A549 (cell line): ENCODE measurements around the gene XYLT1.

Source experiments
- CHD4 ChIP-seq: fragments of 200-600 bp; sonication (generic); IDR thresholded peaks from 2 replicates; pipeline ENCODE4 v1.6.1; 2016; ENCODE audit warnings: antibody characterized with exemption, mild to moderate bottlenecking, borderline replicate concordance
- EP300 ChIP-seq, 2 experiments: fragments of >200 bp; sonication (Bioruptor Twin); formaldehyde crosslinking; IDR thresholded peaks; 2 replicates in 1 of 2; 3 replicates in 1 of 2; pipeline ENCODE4 v1.6.1; 2016 to 2017
- ESRRA ChIP-seq: fragments of 150-350 bp; IDR thresholded peaks from 2 replicates; pipeline ENCODE4 v1.6.1; 2014; ENCODE audit warnings: mild to moderate bottlenecking, low read length, borderline replicate concordance
- MAZ ChIP-seq: fragments of 150-350 bp; IDR thresholded peaks from 2 replicates; pipeline ENCODE4 v1.6.1; 2014; ENCODE audit warnings: antibody characterized with exemption, low read depth, low read length, borderline replicate concordance
- MYC ChIP-seq: IDR thresholded peaks from 2 replicates; pipeline ENCODE4 v1.6.1; 2012; ENCODE audit warnings: mild to moderate bottlenecking, inconsistent platforms, low read length, improper control_type of control experiment, borderline replicate concordance
- NPAS2 ChIP-seq: fragments of 250-450 bp; sonication (Bioruptor Pico); IDR thresholded peaks from 2 replicates; pipeline ENCODE4 v1.8.0; 2022; ENCODE audit warnings: mild to moderate bottlenecking, moderate library complexity, borderline replicate concordance
- POLR2A ChIP-seq: IDR thresholded peaks from 2 replicates; pipeline ENCODE4 v1.6.1; 2012; ENCODE audit warnings: mild to moderate bottlenecking, low read length
- POLR2AphosphoS2 ChIP-seq: conservative IDR thresholded peaks from 2 replicates; pipeline ENCODE4 v1.6.1; 2012; ENCODE audit warnings: low read length, improper control_type of control experiment, inconsistent platforms
- RFX5 ChIP-seq: fragments of 450-650 bp; IDR thresholded peaks from 2 replicates; pipeline ENCODE4 v1.7.1; 2014; ENCODE audit warnings: antibody characterized with exemption, mild to moderate bottlenecking, moderate library complexity
- SMC3 ChIP-seq: fragments of >200 bp; sonication (Bioruptor Twin); formaldehyde crosslinking; IDR thresholded peaks from 3 replicates; pipeline ENCODE4 v1.6.1; 2018; ENCODE audit warnings: inconsistent platforms
- TF ChIP-seq, protein P1 (sequence below): fragments of >200 bp; sonication (Bioruptor Twin); formaldehyde crosslinking; IDR thresholded peaks from 3 replicates; pipeline ENCODE4 v1.5.1; 2016
- TF ChIP-seq, protein P2 (sequence below): IDR thresholded peaks from 2 replicates; pipeline ENCODE4 v1.6.1; 2012
- TF ChIP-seq, protein P3 (sequence below): fragments of 200-600 bp; sonication (generic); IDR thresholded peaks from 2 replicates; pipeline ENCODE4 v1.6.1; 2016; ENCODE audit warnings: antibody characterized with exemption, mild to moderate bottlenecking, moderate library complexity

DNA sequence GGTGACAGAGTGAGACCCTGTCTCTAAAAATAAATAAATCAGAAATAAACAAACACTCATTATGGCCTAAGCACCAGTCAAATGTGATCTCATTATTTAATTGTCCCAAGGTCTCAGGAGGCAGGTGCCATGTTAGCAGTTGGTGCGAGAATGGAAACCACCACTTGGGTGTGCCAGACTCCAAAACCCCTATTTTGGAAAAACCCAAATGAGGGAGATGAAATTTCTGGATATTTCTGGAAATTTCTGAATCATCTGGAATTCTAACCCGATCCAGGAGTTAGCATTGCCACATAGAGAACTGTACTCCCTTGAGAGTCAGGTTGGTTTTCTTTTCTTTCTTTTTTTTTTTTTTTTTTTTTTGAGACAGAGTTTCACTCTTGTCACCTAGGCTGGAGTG lies 264.0 kb downstream of the XYLT1 start:
- TF ChIP-seq POLR2A, result no peak
- TF ChIP-seq SMC3, result no peak
- TF ChIP-seq, protein P1, sequence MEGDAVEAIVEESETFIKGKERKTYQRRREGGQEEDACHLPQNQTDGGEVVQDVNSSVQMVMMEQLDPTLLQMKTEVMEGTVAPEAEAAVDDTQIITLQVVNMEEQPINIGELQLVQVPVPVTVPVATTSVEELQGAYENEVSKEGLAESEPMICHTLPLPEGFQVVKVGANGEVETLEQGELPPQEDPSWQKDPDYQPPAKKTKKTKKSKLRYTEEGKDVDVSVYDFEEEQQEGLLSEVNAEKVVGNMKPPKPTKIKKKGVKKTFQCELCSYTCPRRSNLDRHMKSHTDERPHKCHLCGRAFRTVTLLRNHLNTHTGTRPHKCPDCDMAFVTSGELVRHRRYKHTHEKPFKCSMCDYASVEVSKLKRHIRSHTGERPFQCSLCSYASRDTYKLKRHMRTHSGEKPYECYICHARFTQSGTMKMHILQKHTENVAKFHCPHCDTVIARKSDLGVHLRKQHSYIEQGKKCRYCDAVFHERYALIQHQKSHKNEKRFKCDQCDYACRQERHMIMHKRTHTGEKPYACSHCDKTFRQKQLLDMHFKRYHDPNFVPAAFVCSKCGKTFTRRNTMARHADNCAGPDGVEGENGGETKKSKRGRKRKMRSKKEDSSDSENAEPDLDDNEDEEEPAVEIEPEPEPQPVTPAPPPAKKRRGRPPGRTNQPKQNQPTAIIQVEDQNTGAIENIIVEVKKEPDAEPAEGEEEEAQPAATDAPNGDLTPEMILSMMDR, result no peak
- TF ChIP-seq NPAS2 (CRISPR knock-in tag), result no peak
- no peak for TF ChIP-seq POLR2AphosphoS2
- TF ChIP-seq ESRRA, result no peak
- TF ChIP-seq CHD4, result no peak
- no peak for TF ChIP-seq EP300 (IDR thresholded peaks at IDR 0.05)
- TF ChIP-seq MAZ, result no peak
- TF ChIP-seq, protein P2, sequence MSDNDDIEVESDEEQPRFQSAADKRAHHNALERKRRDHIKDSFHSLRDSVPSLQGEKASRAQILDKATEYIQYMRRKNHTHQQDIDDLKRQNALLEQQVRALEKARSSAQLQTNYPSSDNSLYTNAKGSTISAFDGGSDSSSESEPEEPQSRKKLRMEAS, result no peak
- no peak for TF ChIP-seq MYC
- TF ChIP-seq RFX5, result no peak
- TF ChIP-seq, protein P3, sequence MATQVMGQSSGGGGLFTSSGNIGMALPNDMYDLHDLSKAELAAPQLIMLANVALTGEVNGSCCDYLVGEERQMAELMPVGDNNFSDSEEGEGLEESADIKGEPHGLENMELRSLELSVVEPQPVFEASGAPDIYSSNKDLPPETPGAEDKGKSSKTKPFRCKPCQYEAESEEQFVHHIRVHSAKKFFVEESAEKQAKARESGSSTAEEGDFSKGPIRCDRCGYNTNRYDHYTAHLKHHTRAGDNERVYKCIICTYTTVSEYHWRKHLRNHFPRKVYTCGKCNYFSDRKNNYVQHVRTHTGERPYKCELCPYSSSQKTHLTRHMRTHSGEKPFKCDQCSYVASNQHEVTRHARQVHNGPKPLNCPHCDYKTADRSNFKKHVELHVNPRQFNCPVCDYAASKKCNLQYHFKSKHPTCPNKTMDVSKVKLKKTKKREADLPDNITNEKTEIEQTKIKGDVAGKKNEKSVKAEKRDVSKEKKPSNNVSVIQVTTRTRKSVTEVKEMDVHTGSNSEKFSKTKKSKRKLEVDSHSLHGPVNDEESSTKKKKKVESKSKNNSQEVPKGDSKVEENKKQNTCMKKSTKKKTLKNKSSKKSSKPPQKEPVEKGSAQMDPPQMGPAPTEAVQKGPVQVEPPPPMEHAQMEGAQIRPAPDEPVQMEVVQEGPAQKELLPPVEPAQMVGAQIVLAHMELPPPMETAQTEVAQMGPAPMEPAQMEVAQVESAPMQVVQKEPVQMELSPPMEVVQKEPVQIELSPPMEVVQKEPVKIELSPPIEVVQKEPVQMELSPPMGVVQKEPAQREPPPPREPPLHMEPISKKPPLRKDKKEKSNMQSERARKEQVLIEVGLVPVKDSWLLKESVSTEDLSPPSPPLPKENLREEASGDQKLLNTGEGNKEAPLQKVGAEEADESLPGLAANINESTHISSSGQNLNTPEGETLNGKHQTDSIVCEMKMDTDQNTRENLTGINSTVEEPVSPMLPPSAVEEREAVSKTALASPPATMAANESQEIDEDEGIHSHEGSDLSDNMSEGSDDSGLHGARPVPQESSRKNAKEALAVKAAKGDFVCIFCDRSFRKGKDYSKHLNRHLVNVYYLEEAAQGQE, result no peak
